Type B pancreatic cell (in vitro differentiated cells): Measurements from ENCODE around the gene PRMT5. TPM values are rescaled to one million over a fixed set of nuclear protein-coding genes. Genes with fewer than 3 reads are reported as not detected.

ENCODE experiments used
- DNase-seq: peaks from one replicate; pipeline ENCODE4 v3.0.0; 2021; ENCODE audit warnings: mixed read lengths; ENCODE audit not compliant: unreplicated experiment; ENCODE audit errors: extremely low spot score
- H3K27ac Mint-ChIP-seq: 2 replicates; pipeline ENCODE4 v1.8.0; 2021; ENCODE audit warnings: mild to moderate bottlenecking, mixed read lengths
- H3K27me3 Mint-ChIP-seq: 2 replicates; pipeline ENCODE4 v1.8.0; 2021; ENCODE audit warnings: mixed read lengths
- H3K36me3 Mint-ChIP-seq: 2 replicates; pipeline ENCODE4 v1.8.0; 2021; ENCODE audit warnings: mixed read lengths
- H3K4me1 Mint-ChIP-seq: one replicate; pipeline ENCODE4 v1.8.0; 2021; ENCODE audit warnings: mixed read lengths; ENCODE audit not compliant: unreplicated experiment
- H3K4me3 Mint-ChIP-seq: 2 replicates; pipeline ENCODE4 v1.8.0; 2021; ENCODE audit warnings: mild to moderate bottlenecking, mixed read lengths
- H3K9me3 Mint-ChIP-seq: 2 replicates; pipeline ENCODE4 v1.8.0; 2021; ENCODE audit warnings: mixed read lengths
- CTCF ChIP-seq: fragments of 200-600 bp; sonication (generic); conservative IDR thresholded peaks from 2 replicates; pipeline ENCODE4 v1.5.0; 2021; ENCODE audit warnings: antibody characterized with exemption, mild to moderate bottlenecking
- total RNA-seq: library from RNA; stranded (reverse); gene quantifications from 2 replicates; pipeline ENCODE4 v1.2.1, GENCODE V29; 2021; ENCODE audit warnings: low replicate concordance

Gene PRMT5
- total RNA-seq, 1 donor from 2014 or later, result 134 TPM

- Mint-ChIP-seq H3K36me3 (peaks cover 37% of the 10 kb centered on the region), H3K4me1 (peaks cover 14% of the 10 kb centered on the region), H3K27ac (no peak overlapping the region), H3K27me3 (no peaks in the 10 kb centered on the region), H3K9me3 (no peaks in the 10 kb centered on the region), H3K4me3 (no peak overlapping the region)
- no peak for DNase-seq
- no peak for TF ChIP-seq CTCF
Observed at GRCh38 chr14:22925513-22925912, 3.7 kb downstream of the PRMT5 start.

DNA sequence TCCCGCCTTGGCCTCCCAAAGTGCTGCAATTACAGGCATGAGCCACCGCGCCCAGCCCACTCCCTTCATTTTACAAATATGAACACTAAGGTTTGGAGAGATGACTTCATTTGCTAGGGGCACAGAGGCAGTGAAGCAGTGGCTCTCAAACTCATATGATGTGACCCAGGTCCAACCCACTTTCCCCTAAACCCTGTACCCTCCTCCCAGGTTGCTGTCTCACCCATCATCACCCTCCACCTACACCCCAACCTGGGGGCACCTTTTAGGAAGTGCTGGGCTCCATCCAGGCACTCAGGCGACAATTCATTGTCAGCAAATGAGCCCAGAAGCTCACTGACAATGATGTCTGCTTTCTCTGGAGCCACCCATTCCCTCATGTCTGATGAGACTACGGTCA lies 5.4 kb downstream of the PRMT5 start:
- TF ChIP-seq CTCF, result no peak
- peaks cover 3% of the 10 kb centered on the region for H3K27me3 Mint-ChIP-seq
- no peak for DNase-seq
- peaks cover 26% of the 10 kb centered on the region for H3K4me1 Mint-ChIP-seq
- no peaks in the 10 kb centered on the region for H3K9me3 Mint-ChIP-seq
- no peak overlapping the region for H3K4me3 Mint-ChIP-seq
- H3K27ac Mint-ChIP-seq, result no peak overlapping the region
- peaks cover 41% of the 10 kb centered on the region for H3K36me3 Mint-ChIP-seq

GRCh38 chr14:22922294-22922693 lies 6.9 kb downstream of the PRMT5 start:
- Mint-ChIP-seq H3K4me1 (peaks cover 29% of the 10 kb centered on the region), H3K4me3 (no peak overlapping the region), H3K36me3 (peaks cover 46% of the 10 kb centered on the region), H3K9me3 (no peaks in the 10 kb centered on the region), H3K27me3 (peaks cover 4% of the 10 kb centered on the region), H3K27ac (no peak overlapping the region)
- TF ChIP-seq CTCF, result no peak
- no peak for DNase-seq

GRCh38 chr14:22920697-22921096 lies 8.5 kb downstream of the PRMT5 start:
- Mint-ChIP-seq H3K4me3 (no peak overlapping the region), H3K27me3 (peaks cover 4% of the 10 kb centered on the region), H3K36me3 (peaks cover 40% of the 10 kb centered on the region), H3K9me3 (no peaks in the 10 kb centered on the region), H3K4me1 (peaks cover 28% of the 10 kb centered on the region), H3K27ac (no peak overlapping the region)
- TF ChIP-seq CTCF, result no peak
- no peak for DNase-seq

GRCh38 chr14:22919601-22919921 lies 9.6 kb downstream of the PRMT5 start:
- Mint-ChIP-seq H3K36me3 (peaks cover 37% of the 10 kb centered on the region), H3K27me3 (peaks cover 4% of the 10 kb centered on the region), H3K4me3 (peak overlapping the region; percentile 97), H3K9me3 (no peaks in the 10 kb centered on the region), H3K27ac (peak overlapping the region; percentile 100), H3K4me1 (peaks cover 28% of the 10 kb centered on the region)
- no peak for DNase-seq
- TF ChIP-seq CTCF, result no peak
